Activated T-cell treated with anti-CD3 and anti-CD28 coated beads for 1 hour (primary cell): ENCODE data around the gene APBA2.
"Not testable (repeated sequence)": the region's sequence is repeated elsewhere in the genome, so short reads cannot be mapped to it uniquely, and the experiment has no call there.

ENCODE experiments used
- DNase-seq: peaks from one replicate; pipeline ENCODE4 v3.0.0-alpha.2; 2020; ENCODE audit warnings: low read depth

The APBA2 gene

GRCh38 chr15:28997791-28998190, 112.0 kb downstream of the APBA2 start:
- no peak for DNase-seq

- no peak for DNase-seq
Measured at GRCh38 chr15:28998511-28998910, 112.7 kb downstream of the APBA2 start.

- no peak for DNase-seq
Measured at GRCh38 chr15:29003191-29003839, 117.5 kb downstream of the APBA2 start.

GRCh38 chr15:29003840-29004233, 118.1 kb downstream of the APBA2 start:
- DNase-seq: no peak

GRCh38 chr15:29005931-29006330, 120.2 kb downstream of the APBA2 start:
- no peak for DNase-seq

GRCh38 chr15:29008846-29009245, 123.1 kb downstream of the APBA2 start:
- no peak for DNase-seq

- DNase-seq: no peak
Measured at GRCh38 chr15:29012097-29012496, 126.3 kb downstream of the APBA2 start.

GRCh38 chr15:29014493-29014892, 128.7 kb downstream of the APBA2 start:
- DNase-seq: no peak

- DNase-seq: no peak
Measured at GRCh38 chr15:29016518-29016917, 130.7 kb downstream of the APBA2 start.

GRCh38 chr15:29018120-29018805, 132.5 kb downstream of the APBA2 start:
- no peak for DNase-seq

- DNase-seq: no peak
Measured at GRCh38 chr15:29018995-29019976, 133.5 kb downstream of the APBA2 start.

GRCh38 chr15:29021857-29022256, 136.1 kb downstream of the APBA2 start:
- DNase-seq: no peak

GRCh38 chr15:29024662-29025061, 138.9 kb downstream of the APBA2 start:
- no peak for DNase-seq

GRCh38 chr15:29025411-29025810, 139.6 kb downstream of the APBA2 start:
- DNase-seq: not testable (repeated sequence)

GRCh38 chr15:29028158-29028557, 142.4 kb downstream of the APBA2 start:
- DNase-seq: not testable (repeated sequence)

- DNase-seq: no peak
Measured at GRCh38 chr15:29029651-29030195, 143.9 kb downstream of the APBA2 start.

GRCh38 chr15:29031502-29032228, 145.9 kb downstream of the APBA2 start:
- no peak for DNase-seq

- DNase-seq: no peak
Measured at GRCh38 chr15:29032229-29032625, 146.5 kb downstream of the APBA2 start.

GRCh38 chr15:29032751-29033150, 147.0 kb downstream of the APBA2 start:
- no peak for DNase-seq

- DNase-seq: no peak
Measured at GRCh38 chr15:29034151-29034550, 148.4 kb downstream of the APBA2 start.

GRCh38 chr15:29034593-29035335, 149.0 kb downstream of the APBA2 start:
- DNase-seq: no peak
